Stimulated activated CD4-positive, alpha-beta T cell treated with anti-CD3 and anti-CD28 coated beads, Interleukin-4, amount 100 ng/mL, for 1 hour (primary cell): ENCODE measurements around the gene METTL26.

Experiments used
- DNase-seq: peaks from one replicate; pipeline ENCODE4 v3.0.0-alpha.2; 2020

The METTL26 gene

DNA sequence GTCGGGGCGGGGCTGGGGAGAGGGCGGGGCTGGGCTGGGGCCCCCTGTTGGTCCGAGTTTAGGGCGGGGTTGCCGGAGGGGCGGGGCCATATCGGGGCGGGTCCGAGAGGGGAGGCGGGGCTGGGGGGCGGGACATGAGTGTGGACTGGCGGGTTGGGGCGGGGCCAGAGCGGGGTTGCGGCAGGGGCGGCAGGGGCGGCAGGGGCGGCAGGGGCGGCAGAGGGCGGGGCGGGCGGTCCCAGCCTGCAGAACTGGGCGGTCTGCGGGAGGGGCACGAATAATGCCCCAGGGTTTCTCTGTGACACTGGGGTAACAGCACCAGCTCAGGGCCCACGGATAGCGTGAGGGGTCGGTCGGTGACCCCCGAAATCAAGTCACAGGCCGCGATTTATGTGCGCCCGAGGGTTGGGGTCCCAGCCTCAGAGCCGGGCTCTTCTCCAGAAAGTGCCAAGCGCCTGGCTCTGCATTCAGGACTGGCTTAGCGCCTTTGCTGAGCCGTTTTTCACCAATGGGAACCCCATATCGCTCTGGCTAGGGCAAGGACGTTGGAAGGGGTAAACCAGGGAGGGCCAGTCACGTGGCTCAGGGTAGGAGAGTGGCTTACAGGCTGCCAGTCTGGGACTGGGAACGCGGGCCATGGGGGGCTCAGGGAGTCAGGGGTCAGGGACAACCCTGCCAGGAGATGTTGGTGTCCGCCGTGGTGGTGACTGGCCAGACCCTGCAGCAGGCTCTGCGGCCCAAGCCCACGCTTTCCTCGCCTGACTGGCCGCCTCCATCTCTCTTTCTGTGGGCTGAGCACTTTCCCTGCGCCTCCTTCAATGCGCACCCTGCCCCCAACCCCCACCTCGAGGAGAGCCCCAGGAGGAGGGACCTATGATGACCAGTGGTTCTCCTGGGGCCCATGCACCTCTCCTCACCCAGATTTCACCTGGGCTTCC is 1.2 kb upstream of the METTL26 start:
- peak; percentile 87 for DNase-seq

- no peak for DNase-seq
These were observed 416 bp downstream of the METTL26 start for GRCh38 chr16:635573-636205.

GRCh38 chr16:634996-635395 is 1.1 kb downstream of the METTL26 start:
- DNase-seq: no peak

- DNase-seq: no peak
These were observed 1.9 kb downstream of the METTL26 start for GRCh38 chr16:634051-634670.

DNA sequence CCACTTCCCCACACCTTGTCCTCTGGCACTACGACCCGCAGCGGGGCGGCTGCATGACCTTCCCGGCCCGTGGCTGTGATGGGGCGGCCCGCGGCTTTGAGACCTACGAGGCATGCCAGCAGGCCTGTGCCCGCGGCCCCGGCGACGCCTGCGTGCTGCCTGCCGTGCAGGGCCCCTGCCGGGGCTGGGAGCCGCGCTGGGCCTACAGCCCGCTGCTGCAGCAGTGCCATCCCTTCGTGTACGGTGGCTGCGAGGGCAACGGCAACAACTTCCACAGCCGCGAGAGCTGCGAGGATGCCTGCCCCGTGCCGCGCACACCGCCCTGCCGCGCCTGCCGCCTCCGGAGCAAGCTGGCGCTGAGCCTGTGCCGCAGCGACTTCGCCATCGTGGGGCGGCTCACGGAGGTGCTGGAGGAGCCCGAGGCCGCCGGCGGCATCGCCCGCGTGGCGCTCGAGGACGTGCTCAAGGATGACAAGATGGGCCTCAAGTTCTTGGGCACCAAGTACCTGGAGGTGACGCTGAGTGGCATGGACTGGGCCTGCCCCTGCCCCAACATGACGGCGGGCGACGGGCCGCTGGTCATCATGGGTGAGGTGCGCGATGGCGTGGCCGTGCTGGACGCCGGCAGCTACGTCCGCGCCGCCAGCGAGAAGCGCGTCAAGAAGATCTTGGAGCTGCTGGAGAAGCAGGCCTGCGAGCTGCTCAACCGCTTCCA is 2.6 kb downstream of the METTL26 start:
- no peak for DNase-seq

GRCh38 chr16:632486-633335 is 3.4 kb downstream of the METTL26 start:
- no peak for DNase-seq

- no peak for DNase-seq
These were observed 4.2 kb downstream of the METTL26 start for GRCh38 chr16:631808-632358.

DNA sequence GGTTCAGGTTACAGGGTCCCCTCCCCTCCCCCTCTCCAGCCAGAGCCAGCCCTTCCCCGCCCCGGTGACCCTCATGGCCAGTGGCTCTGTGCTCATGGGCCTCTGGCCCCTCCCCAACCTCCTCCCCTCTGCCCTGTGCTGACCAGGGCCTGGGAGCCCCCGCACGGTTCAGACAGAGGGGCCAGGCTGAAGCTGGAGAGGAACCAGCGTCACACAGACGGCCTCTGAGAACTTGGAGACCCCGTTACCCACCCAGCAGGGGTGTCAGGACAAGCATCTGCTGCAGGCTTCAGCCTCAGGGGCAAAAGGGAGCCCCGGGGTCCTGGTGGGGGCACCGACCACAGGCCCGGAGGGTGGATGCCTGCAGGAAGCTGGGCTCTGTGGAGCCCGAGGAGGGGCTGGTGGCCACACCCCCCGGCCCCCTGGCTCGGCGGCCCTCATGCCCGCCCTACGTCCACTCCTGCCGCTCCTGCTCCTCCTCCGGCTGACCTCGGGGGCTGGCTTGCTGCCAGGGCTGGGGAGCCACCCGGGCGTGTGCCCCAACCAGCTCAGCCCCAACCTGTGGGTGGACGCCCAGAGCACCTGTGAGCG is 5.2 kb downstream of the METTL26 start, which contains the start of gene WFIKKN1:
WFIKKN1 (plus strand) TSS at position 171 of the 591 bp plus-strand sequence; CDS start at position 440, 269 bp downstream.
- DNase-seq: no peak

- no peak for DNase-seq
These were observed 5.8 kb downstream of the METTL26 start for GRCh38 chr16:630249-630814.

DNA sequence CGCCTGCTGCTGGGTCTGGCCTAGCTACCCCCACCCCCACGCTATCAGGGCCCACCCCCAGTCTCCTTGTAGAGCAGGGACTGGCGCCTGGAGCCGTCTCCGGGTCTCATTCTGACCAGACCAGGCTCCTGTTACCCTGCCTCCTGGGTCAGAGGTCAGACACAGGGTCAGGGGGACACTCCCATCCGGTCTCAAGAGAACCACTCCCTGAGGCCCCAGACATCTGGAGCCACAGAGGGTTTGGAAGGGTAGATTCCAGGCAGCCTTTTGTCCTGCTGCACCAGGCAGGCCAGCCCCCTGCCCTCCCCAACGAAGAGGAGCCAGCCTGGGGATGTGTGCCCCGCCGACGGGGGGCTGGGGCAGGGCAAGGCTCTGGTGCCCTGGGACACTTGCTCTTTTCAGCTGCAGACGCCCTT is 6.3 kb downstream of the METTL26 start:
- DNase-seq: no peak

GRCh38 chr16:629185-629832 is 6.8 kb downstream of the METTL26 start:
- no peak for DNase-seq

GRCh38 chr16:628321-629061 is 7.6 kb downstream of the METTL26 start:
- no peak for DNase-seq

- DNase-seq: no peak
These were observed 8.5 kb downstream of the METTL26 start for GRCh38 chr16:627454-628239.

DNA sequence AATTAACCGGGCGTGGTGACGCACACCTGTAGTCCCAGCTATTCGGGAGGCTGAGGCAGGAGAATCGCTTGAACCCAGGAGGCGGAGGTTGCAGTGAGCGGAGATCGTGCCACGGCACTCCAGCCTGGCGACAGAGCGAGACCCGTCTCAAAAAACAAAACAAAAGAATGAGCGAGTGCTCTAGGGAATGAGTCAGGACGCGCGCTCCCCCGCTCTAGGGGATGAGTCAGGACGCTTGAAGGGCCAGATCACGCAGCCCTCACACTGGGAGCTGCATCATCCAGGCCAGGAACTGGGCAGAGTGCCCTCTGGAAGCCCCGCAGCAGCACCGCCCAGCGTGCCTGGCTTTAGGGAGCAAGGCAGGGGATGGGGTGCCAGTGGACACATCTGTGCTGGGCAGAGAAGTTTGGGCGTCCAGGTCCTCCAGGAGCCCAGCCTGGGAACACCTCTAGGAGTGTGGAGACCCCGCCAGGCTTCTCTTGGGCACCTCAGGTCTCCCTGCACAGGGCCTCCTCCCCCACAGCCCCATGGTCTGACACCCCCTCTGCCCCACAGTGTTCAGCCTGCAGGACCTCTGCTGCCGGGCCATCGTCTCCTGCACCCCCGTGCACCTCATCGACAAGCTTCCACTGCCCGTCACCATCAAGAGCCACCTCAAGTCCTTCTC is 9.2 kb downstream of the METTL26 start:
- no peak for DNase-seq

DNA sequence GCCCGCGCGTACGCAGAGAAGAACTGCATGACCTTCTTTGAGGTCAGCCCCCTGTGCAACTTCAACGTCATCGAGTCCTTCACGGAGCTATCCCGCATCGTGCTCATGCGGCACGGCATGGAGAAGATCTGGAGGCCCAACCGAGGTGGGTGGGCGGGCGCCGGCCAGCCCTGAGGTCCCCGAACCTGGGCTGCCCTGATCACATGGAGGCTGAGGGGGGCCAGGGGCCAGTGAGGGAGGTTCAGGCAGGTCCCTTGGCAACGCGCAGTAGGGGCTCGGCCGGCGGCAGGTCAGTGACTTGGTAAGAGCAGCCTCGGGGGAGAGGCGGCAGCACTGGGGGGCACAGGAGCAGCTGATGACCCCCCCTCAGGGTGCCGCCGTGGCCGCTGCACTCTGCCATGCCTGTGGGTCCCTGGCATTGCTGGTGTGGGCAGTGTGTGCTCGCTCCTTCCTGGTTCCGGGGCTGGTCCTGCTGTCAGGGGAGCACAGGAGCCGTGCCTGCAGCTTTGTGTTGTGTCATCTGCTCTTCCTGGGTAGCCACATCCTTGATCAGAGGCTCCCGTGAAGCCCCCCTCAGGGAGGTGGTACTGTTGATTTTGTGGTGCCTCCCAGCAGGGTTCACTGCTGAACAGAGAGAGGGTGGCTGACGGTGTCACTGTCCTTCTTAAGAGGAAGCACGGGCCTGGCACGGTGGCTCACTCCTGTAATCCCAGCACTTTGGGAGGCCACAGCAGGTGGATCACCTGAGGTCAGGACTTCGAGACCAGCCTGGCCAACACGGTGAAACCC is 9.9 kb downstream of the METTL26 start:
- DNase-seq: no peak

DNA sequence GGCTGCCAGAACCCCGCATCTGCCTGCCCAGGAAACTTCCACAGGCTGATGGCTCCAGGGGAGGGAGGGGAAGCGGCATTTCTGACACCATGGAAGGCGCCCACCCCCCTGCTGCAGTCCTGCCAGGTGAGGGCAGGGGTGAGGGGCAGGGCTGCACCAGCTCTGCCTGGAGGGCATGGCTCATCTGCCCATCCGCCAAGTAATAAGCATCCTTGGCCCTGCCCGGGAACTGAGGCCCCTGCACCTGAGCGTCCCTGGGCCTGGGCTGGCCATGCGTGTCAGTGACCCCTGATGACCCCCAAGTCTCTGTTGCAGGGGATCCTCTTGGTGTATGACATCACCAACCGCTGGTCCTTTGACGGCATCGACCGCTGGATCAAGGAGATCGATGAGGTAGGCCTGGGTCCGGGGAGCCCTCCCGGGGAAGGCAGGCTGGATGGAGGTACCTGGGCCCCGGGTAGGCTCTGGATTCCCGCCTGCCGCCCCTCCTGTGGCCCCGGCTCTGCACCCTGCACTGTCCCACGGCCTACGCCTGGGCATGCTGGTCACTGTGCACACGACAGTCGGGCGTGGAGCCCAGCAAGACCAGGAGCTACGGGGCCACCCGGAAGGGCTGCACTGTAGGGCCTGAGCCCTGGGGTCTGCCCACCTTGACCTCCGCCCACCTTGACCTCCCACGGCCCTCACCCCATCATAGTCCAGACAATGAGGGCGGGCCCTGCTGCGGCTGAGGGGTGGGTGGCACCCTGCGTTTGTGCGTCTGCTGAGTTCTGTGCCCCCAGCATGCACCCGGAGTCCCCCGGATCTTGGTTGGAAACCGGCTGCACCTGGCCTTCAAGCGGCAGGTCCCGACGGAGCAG is 10.8 kb downstream of the METTL26 start:
- no peak for DNase-seq
